Measurements from ENCODE around the gene FUT8.

FUT8 gene

GRCh38 chr14:65531148-65531547, 118.6 kb downstream of the FUT8 start:
- DNase-seq (ENCODE audit: extremely low read depth, low read depth), result no peak
- no peak for TF ChIP-seq CTCF (IDR thresholded peaks at IDR 0.05; ENCODE audit: low read depth, low read length)

- no peak for TF ChIP-seq CTCF (IDR thresholded peaks at IDR 0.05; ENCODE audit: low read depth, low read length)
These were observed 121.3 kb downstream of the FUT8 start for GRCh38 chr14:65533736-65534404.

GRCh38 chr14:65536781-65537423, 124.4 kb downstream of the FUT8 start:
- TF ChIP-seq CTCF (IDR thresholded peaks at IDR 0.05; ENCODE audit: low read depth, low read length), result no peak
- no peak for DNase-seq (ENCODE audit: extremely low read depth, low read depth)

More at GRCh38 chr14:65533736-65534404, 121.3 kb downstream of the FUT8 start:
- DNase-seq (ENCODE audit: extremely low read depth, low read depth), result no peak

- no peak for TF ChIP-seq CTCF (IDR thresholded peaks at IDR 0.05; ENCODE audit: low read depth, low read length)
- DNase-seq (ENCODE audit: extremely low read depth, low read depth), result no peak
These were observed 136.3 kb downstream of the FUT8 start for GRCh38 chr14:65548878-65549277.

- no peak for DNase-seq (ENCODE audit: extremely low read depth, low read depth)
- TF ChIP-seq CTCF (IDR thresholded peaks at IDR 0.05; ENCODE audit: low read depth, low read length), result no peak
These were observed 136.9 kb downstream of the FUT8 start for GRCh38 chr14:65549429-65549828.

- TF ChIP-seq CTCF (IDR thresholded peaks at IDR 0.05; ENCODE audit: low read depth, low read length), result no peak
- DNase-seq (ENCODE audit: extremely low read depth, low read depth), result no peak
These were observed 138.5 kb downstream of the FUT8 start for GRCh38 chr14:65550779-65551643.

- DNase-seq (ENCODE audit: extremely low read depth, low read depth), result no peak
- no peak for TF ChIP-seq CTCF (IDR thresholded peaks at IDR 0.05; ENCODE audit: low read depth, low read length)
These were observed 140.2 kb downstream of the FUT8 start for GRCh38 chr14:65552724-65553123.
